ENCODE results near the gene IL10. TPM values are rescaled to one million over a fixed set of nuclear protein-coding genes. Genes with fewer than 3 reads are reported as not detected.

The IL10 gene
- total and polyA plus RNA-seq, 11 donors = 0.27 to 5.0 (median 0.88) TPM; not detected in 1

- DNase-seq (no peak), ATAC-seq (no peak)
- TF ChIP-seq POLR2A (IDR thresholded peaks at IDR 0.05) = no peak
- TF ChIP-seq, protein P1, sequence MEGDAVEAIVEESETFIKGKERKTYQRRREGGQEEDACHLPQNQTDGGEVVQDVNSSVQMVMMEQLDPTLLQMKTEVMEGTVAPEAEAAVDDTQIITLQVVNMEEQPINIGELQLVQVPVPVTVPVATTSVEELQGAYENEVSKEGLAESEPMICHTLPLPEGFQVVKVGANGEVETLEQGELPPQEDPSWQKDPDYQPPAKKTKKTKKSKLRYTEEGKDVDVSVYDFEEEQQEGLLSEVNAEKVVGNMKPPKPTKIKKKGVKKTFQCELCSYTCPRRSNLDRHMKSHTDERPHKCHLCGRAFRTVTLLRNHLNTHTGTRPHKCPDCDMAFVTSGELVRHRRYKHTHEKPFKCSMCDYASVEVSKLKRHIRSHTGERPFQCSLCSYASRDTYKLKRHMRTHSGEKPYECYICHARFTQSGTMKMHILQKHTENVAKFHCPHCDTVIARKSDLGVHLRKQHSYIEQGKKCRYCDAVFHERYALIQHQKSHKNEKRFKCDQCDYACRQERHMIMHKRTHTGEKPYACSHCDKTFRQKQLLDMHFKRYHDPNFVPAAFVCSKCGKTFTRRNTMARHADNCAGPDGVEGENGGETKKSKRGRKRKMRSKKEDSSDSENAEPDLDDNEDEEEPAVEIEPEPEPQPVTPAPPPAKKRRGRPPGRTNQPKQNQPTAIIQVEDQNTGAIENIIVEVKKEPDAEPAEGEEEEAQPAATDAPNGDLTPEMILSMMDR (IDR thresholded peaks at IDR 0.05) = no peak
- Histone ChIP-seq H3K27me3 (no peaks in the 10 kb centered on the region), H3K9me3 (no peaks in the 10 kb centered on the region), H3K4me1 (peaks cover 11 to 59% (median 40%) of the 10 kb centered on the region in 12 donors), H3K36me3 (peaks cover 0 to 58% (median 53%) of the 10 kb centered on the region in 9 donors), H3K27ac (no peak overlapping the region), H3K4me3 (no peak overlapping the region)
- intact Hi-C loops (cut with DNase I) = loop anchor here in 7 of 10 donors (5.0 to 10.0 kb wide), 7 partner anchors 37 to 183 kb away; partner anchors contain the start of gene DYRK3 (in 2 of the 7)
- WGBS, 4 donors = 78 to 83% (median 80%) methylated on average over 3 of the region's 3 CpGs
These were observed 42.8 kb downstream of the IL10 start for GRCh38 chr1:206729507-206729906.

DNA sequence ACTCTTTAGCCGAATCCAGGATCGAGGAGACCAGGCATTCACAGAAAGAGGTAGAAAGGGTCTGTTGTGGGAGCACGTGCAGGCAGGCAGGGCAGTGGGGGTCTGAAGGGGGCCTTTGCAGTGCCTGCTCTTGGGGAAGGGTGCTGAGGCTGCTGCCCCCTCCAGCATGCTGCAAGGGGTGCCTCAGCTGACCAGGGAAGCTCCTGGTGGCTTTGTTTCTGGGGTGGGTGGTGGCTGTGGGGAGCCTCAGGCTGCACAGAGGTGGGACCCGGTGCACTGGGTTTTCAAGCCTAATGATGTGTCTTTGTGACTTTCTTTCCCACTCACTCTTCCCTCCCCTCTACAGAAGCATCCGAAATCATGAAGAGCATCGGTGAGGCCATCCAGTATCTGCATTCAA, 43.2 kb downstream of the IL10 start:
- H3K36me3 ChIP-seq = peaks cover 0 to 55% (median 52%) of the 10 kb centered on the region in 9 donors
- intact Hi-C loops (cut with DNase I) = loop anchor here in 7 of 10 donors (5.0 to 10.0 kb wide), 7 partner anchors 37 to 183 kb away; partner anchors contain the start of gene DYRK3 (in 2 of the 7)
- no peaks in the 10 kb centered on the region for H3K9me3 ChIP-seq
- peaks cover 11 to 60% (median 45%) of the 10 kb centered on the region in 12 donors for H3K4me1 ChIP-seq
- TF ChIP-seq, protein P1 (IDR thresholded peaks at IDR 0.05) = no peak
- TF ChIP-seq POLR2A (IDR thresholded peaks at IDR 0.05) = no peak
- ATAC-seq = no peak
- DNase-seq = no peak
- no peak overlapping the region for H3K4me3 ChIP-seq
- 74 to 91% (median 89%) methylated on average over 6 of the region's 6 CpGs for WGBS, 4 donors
- H3K27ac ChIP-seq = peak overlapping the region in 3 of 12 donors; percentile 14 to 87 (median 43)
- no peaks in the 10 kb centered on the region for H3K27me3 ChIP-seq

DNA sequence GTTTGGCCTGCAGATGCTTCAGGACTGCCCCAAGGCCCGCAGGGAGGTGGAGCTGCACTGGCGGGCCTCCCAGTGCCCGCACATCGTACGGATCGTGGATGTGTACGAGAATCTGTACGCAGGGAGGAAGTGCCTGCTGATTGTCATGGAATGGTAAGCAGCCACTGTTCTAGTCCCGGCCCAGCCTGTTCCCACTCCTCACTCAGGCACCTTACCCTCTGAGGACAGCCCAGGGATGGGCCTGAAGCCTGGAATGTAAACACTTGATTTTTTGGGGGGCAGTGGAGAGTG, 43.7 kb downstream of the IL10 start:
- DNase-seq (no peak), ATAC-seq (peak in 1 of 4 donors; percentile 7)
- no peaks in the 10 kb centered on the region for H3K9me3 ChIP-seq
- intact Hi-C loops (cut with DNase I) = loop anchor here in 7 of 10 donors (5.0 to 10.0 kb wide), 7 partner anchors 36 to 184 kb away; partner anchors contain the start of gene DYRK3 (in 2 of the 7)
- peak overlapping the region in 7 of 12 donors; percentile 14 to 87 (median 36) for H3K27ac ChIP-seq
- TF ChIP-seq, protein P1 (IDR thresholded peaks at IDR 0.05) = no peak
- TF ChIP-seq POLR2A (IDR thresholded peaks at IDR 0.05) = no peak
- peaks cover 0 to 51% (median 48%) of the 10 kb centered on the region in 9 donors for H3K36me3 ChIP-seq
- H3K4me1 ChIP-seq = peaks cover 11 to 62% (median 49%) of the 10 kb centered on the region in 12 donors
- no peaks in the 10 kb centered on the region for H3K27me3 ChIP-seq
- H3K4me3 ChIP-seq = no peak overlapping the region
- WGBS, 4 donors = 27 to 61% (median 44%) methylated on average over 9 of the region's 9 CpGs

DNA sequence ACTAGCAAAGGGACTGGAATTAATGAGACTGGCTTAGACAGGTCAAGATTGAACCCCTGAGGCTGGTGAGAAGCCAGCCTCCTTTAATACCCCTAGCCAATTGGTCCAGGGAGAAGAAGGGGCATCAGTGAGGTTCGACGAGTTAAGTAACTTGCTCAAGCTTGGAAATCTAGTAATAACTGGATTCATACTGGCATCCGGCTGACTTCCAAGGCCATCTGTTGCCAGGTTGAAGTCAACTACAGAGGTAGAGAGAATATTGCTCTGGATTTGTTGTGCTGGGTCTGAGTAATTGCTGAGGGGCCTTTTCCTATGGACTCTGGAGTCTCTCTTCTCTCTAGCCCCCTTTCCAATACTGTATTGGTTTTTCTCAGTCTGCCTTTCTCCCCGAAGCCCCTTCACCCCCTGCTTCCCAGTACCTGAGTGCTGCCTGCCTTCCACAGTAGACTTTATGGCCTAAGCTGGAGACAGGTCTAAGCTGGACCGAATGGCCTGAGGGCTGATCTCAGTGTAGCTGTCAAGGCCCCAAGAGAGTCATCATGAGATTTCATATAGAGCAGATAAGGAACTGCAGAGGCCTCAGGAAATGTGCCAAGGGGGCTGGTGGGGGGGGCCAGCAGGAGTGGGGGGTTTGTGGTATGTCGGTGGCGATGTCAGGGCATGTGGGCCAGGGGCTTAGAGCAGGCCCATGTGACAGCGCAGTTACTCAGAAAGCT, 44.2 kb downstream of the IL10 start:
- DNase-seq = no peak
- H3K27ac ChIP-seq = peak overlapping the region in 9 of 12 donors; percentile 0 to 87 (median 43)
- peak in 1 of 4 donors; percentile 2 for ATAC-seq

More for the DNA sequence above, 44.2 kb downstream of the IL10 start:
- Histone ChIP-seq H3K36me3 (peaks cover 0 to 46% (median 43%) of the 10 kb centered on the region in 9 donors), H3K4me3 (no peak overlapping the region), H3K27me3 (no peaks in the 10 kb centered on the region), H3K9me3 (no peaks in the 10 kb centered on the region), H3K4me1 (peaks cover 13 to 62% (median 54%) of the 10 kb centered on the region in 12 donors)
- intact Hi-C loops (cut with DNase I) = loop anchor here in 7 of 10 donors (2.0 to 10.0 kb wide), 9 partner anchors 35 to 185 kb away; partner anchors contain the start of gene DYRK3 (in 2 of the 7)
- 45 to 60% (median 51%) methylated on average over 8 of the region's 8 CpGs for WGBS, 4 donors
- TF ChIP-seq POLR2A (IDR thresholded peaks at IDR 0.05) = no peak
- TF ChIP-seq, protein P1 (IDR thresholded peaks at IDR 0.05) = no peak

Measured in heart left ventricle (tissue), 16 donors.